ENCODE measurements around the gene PSMD9. TPM values are rescaled to one million over a fixed set of nuclear protein-coding genes. Genes with fewer than 3 reads are reported as not detected.
A peak's percentile ranks its signal among the peaks of the same experiment; 100 is the strongest.

PSMD9 gene
- total RNA-seq, 1 experiment from 2014 or later: 39.9 TPM

DNA sequence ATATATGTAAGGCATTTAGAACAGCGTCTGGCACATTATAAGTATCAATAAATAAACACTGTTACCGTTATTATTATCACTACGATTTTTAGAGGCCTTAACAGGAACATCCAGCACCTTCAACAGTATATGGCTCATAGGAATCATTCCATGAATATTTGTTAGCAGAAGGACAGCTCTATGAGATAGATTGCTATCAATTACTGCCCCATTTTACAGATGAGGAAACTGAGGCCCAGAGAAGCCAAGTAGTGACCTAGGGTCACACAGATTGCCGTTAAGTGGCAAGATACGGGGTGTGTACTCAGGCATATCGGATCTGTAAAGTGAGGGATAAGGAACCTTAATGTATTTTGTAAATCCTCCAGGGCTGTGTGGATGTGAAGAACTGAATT lies 510 bp upstream of the PSMD9 start:
- TF ChIP-seq, protein P1, sequence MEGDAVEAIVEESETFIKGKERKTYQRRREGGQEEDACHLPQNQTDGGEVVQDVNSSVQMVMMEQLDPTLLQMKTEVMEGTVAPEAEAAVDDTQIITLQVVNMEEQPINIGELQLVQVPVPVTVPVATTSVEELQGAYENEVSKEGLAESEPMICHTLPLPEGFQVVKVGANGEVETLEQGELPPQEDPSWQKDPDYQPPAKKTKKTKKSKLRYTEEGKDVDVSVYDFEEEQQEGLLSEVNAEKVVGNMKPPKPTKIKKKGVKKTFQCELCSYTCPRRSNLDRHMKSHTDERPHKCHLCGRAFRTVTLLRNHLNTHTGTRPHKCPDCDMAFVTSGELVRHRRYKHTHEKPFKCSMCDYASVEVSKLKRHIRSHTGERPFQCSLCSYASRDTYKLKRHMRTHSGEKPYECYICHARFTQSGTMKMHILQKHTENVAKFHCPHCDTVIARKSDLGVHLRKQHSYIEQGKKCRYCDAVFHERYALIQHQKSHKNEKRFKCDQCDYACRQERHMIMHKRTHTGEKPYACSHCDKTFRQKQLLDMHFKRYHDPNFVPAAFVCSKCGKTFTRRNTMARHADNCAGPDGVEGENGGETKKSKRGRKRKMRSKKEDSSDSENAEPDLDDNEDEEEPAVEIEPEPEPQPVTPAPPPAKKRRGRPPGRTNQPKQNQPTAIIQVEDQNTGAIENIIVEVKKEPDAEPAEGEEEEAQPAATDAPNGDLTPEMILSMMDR (conservative IDR thresholded peaks at IDR 0.05): peak; percentile 36; the same call in 1 of the 3 replicates
- Histone ChIP-seq H3K4me1 (ENCODE audit: insufficient read depth, low read length) (no peaks in the 10 kb centered on the region), H3K23me2 (ENCODE audit: insufficient read length, low read depth, low read length, poor library complexity, severe bottlenecking) (peaks cover 3% of the 10 kb centered on the region), H2BK15ac (ENCODE audit: low read depth, low read length) (no peak overlapping the region), H2AFZ (ENCODE audit: low read length) (no peak overlapping the region), H2BK12ac (ENCODE audit: insufficient read length, low read depth, low read length) (no peak overlapping the region), H4K20me1 (ENCODE audit: control insufficient read depth, insufficient read depth, insufficient read length) (no peaks in the 10 kb centered on the region), H3K23ac (ENCODE audit: insufficient read length, low read depth, low read length) (no peak overlapping the region), H3K79me2 (ENCODE audit: insufficient read depth, low read length) (no peaks in the 10 kb centered on the region), H2AK5ac (ENCODE audit: insufficient read length, low read length) (no peak overlapping the region), H3K9me3 (ENCODE audit: control insufficient read depth, low read depth, low read length) (no peaks in the 10 kb centered on the region), H4K5ac (ENCODE audit: insufficient read length, low read depth, low read length) (no peak overlapping the region), H3K9ac (ENCODE audit: extremely low read depth, insufficient read length, low read length) (no peak overlapping the region), H3K14ac (ENCODE audit: insufficient read depth, low read length) (no peak overlapping the region), H2BK5ac (ENCODE audit: insufficient read length, low read length) (no peak overlapping the region), H3K27me3 (ENCODE audit: insufficient read depth, low read length) (no peaks in the 10 kb centered on the region; the same call in 1 of the 2 replicates), H3T11ph (ENCODE audit: low read length) (no peak overlapping the region), H3K56ac (ENCODE audit: insufficient read length, low read depth, low read length) (no peak overlapping the region), H2BK20ac (ENCODE audit: low read depth, low read length, poor library complexity, severe bottlenecking) (no peak overlapping the region), H3K4me2 (ENCODE audit: insufficient read depth, insufficient read length, low read length) (peak overlapping the region; percentile 80), H3K27ac (ENCODE audit: insufficient read length, low read depth, low read length) (no peak overlapping the region), H2BK120ac (ENCODE audit: low read depth, low read length, poor library complexity, severe bottlenecking) (no peak overlapping the region), H3K4ac (ENCODE audit: low read depth, low read length) (no peak overlapping the region), H4K8ac (replicated peaks; ENCODE audit: insufficient read length, low read depth, low read length) (no peak overlapping the region), H4K91ac (ENCODE audit: insufficient read length, low read depth, low read length) (no peak overlapping the region), H3K18ac (ENCODE audit: insufficient read length, low read depth, low read length) (no peak overlapping the region), H3K79me1 (ENCODE audit: insufficient read depth, low read depth, low read length, poor library complexity, severe bottlenecking) (no peaks in the 10 kb centered on the region)
- H3K27ac Mint-ChIP-seq: peak overlapping the region; percentile 63 to 100 (median 96); a peak in 4 of 7 replicates
- peak overlapping the region; percentile 92 to 96 for H3K4me3 Mint-ChIP-seq
- no peaks in the 10 kb centered on the region; a peak in 1 of 5 replicates for H3K9me3 Mint-ChIP-seq
- WGBS (ENCODE audit: extremely low coverage, insufficient read length, low lambda C conversion rate): no CpG with 5 or more reads among the region's 6 CpGs
- no peak for DNase-seq
- peaks cover 37% of the 10 kb centered on the region for H3K27me3 Mint-ChIP-seq (ENCODE audit: low read depth)
- H3K4me1 Mint-ChIP-seq: peaks cover 15 to 17% of the 10 kb centered on the region in 2 experiments
- peaks cover 2 to 18% (median 10%) of the 10 kb centered on the region in 3 experiments; a peak in 5 of 7 replicates for H3K36me3 Mint-ChIP-seq (ENCODE audit: insufficient read depth in 1 of 3, low read depth in 3 of 3)

All from H9 (cell line).